H9 (cell line): ENCODE data around the gene ADGRG2. TPM values are rescaled to one million over a fixed set of nuclear protein-coding genes. Genes with fewer than 3 reads are reported as not detected.

Experiments used
- DNase-seq: peaks from one replicate; pipeline ENCODE4 v3.0.0-alpha.2; 2017
- H2AFZ ChIP-seq: one replicate; pipeline ENCODE4 v1.6.1; 2013; ENCODE audit warnings: mild to moderate bottlenecking, low read length, control low read depth, moderate library complexity
- H2AK5ac ChIP-seq: 2 replicates; pipeline ENCODE4 v1.6.1; 2013; ENCODE audit warnings: low read length, control low read depth, mixed read lengths; ENCODE audit not compliant: insufficient read length
- H2BK120ac ChIP-seq: one replicate; pipeline ENCODE4 v1.6.1; 2013; ENCODE audit warnings: low read depth, mild to moderate bottlenecking, low read length, control low read depth, inconsistent platforms; ENCODE audit not compliant: poor library complexity, severe bottlenecking
- H2BK12ac ChIP-seq: 2 replicates; pipeline ENCODE4 v1.6.1; 2013; ENCODE audit warnings: low read length, control low read depth, mixed read lengths, low read depth; ENCODE audit not compliant: insufficient read length
- H2BK15ac ChIP-seq: 2 replicates; pipeline ENCODE4 v1.6.1; 2013; ENCODE audit warnings: low read depth, low read length, control low read depth
- H2BK20ac ChIP-seq: one replicate; pipeline ENCODE4 v1.6.1; 2013; ENCODE audit warnings: low read depth, mild to moderate bottlenecking, low read length, control low read depth, inconsistent platforms; ENCODE audit not compliant: poor library complexity, severe bottlenecking
- H2BK5ac ChIP-seq: 2 replicates; pipeline ENCODE4 v1.6.1; 2013; ENCODE audit warnings: low read length, control low read depth, mixed read lengths; ENCODE audit not compliant: insufficient read length
- H3K14ac ChIP-seq: 2 replicates; pipeline ENCODE4 v1.6.1; 2013; ENCODE audit warnings: low read length, control low read depth; ENCODE audit not compliant: insufficient read depth
- H3K18ac ChIP-seq: 2 replicates; pipeline ENCODE4 v1.6.1; 2013; ENCODE audit warnings: low read depth, mild to moderate bottlenecking, mixed read lengths, low read length, control low read depth; ENCODE audit not compliant: insufficient read length
- H3K23ac ChIP-seq: 2 replicates; pipeline ENCODE4 v1.6.1; 2013; ENCODE audit warnings: low read length, control low read depth, mixed read lengths, low read depth; ENCODE audit not compliant: insufficient read length
- H3K23me2 ChIP-seq: 2 replicates; pipeline ENCODE4 v1.6.1; 2013; ENCODE audit warnings: low read depth, mild to moderate bottlenecking, mixed read lengths, low read length, control low read depth; ENCODE audit not compliant: insufficient read length, poor library complexity, severe bottlenecking
- H3K27ac ChIP-seq: 2 replicates; pipeline ENCODE4 v1.5.1; 2013; ENCODE audit warnings: low read length, control low read depth, mixed read lengths, low read depth; ENCODE audit not compliant: insufficient read length
- H3K27me3 ChIP-seq: 2 replicates; pipeline ENCODE4 v1.6.1; 2013; ENCODE audit warnings: low read length, control low read depth, inconsistent platforms; ENCODE audit not compliant: insufficient read depth
- H3K4ac ChIP-seq: 2 replicates; pipeline ENCODE4 v1.6.1; 2013; ENCODE audit warnings: low read depth, mild to moderate bottlenecking, control low read depth, inconsistent platforms, low read length, moderate library complexity
- H3K4me1 ChIP-seq: 2 replicates; pipeline ENCODE4 v1.6.1; 2013; ENCODE audit warnings: low read length, control low read depth, inconsistent platforms; ENCODE audit not compliant: insufficient read depth
- H3K4me2 ChIP-seq: 2 replicates; pipeline ENCODE4 v1.6.1; 2013; ENCODE audit warnings: low read length, control low read depth, mixed read lengths; ENCODE audit not compliant: insufficient read length, insufficient read depth
- H3K56ac ChIP-seq: 2 replicates; pipeline ENCODE4 v1.6.1; 2013; ENCODE audit warnings: low read depth, mild to moderate bottlenecking, mixed read lengths, low read length, control low read depth; ENCODE audit not compliant: insufficient read length
- H3K79me1 ChIP-seq: 2 replicates; pipeline ENCODE4 v1.6.1; 2013; ENCODE audit warnings: low read depth, mild to moderate bottlenecking, moderate library complexity, low read length, control low read depth, inconsistent platforms; ENCODE audit not compliant: insufficient read depth, poor library complexity, severe bottlenecking
- H3K79me2 ChIP-seq: 2 replicates; pipeline ENCODE4 v1.6.1; 2013; ENCODE audit warnings: low read length, control low read depth, inconsistent platforms; ENCODE audit not compliant: insufficient read depth
- H3K9ac ChIP-seq: 2 replicates; pipeline ENCODE4 v1.6.1; 2013; ENCODE audit warnings: low read length, control low read depth, mixed read lengths; ENCODE audit not compliant: insufficient read length; ENCODE audit errors: extremely low read depth
- H3K9me3 ChIP-seq: one replicate; pipeline ENCODE4 v1.6.1; 2013; ENCODE audit warnings: low read depth, low read length, inconsistent platforms; ENCODE audit not compliant: control insufficient read depth
- H3T11ph ChIP-seq: one replicate; pipeline ENCODE4 v1.6.1; 2013; ENCODE audit warnings: mild to moderate bottlenecking, low read length, control low read depth, inconsistent platforms
- H4K20me1 ChIP-seq: one replicate; pipeline ENCODE4 v1.6.1; 2013; ENCODE audit not compliant: control insufficient read depth, insufficient read length, insufficient read depth
- H4K5ac ChIP-seq: 2 replicates; pipeline ENCODE4 v1.6.1; 2013; ENCODE audit warnings: low read depth, mild to moderate bottlenecking, mixed read lengths, low read length, control low read depth; ENCODE audit not compliant: insufficient read length
- H4K8ac ChIP-seq: replicated peaks from 2 replicates; pipeline ENCODE4 v1.6.1; 2013; ENCODE audit warnings: low read length, control low read depth, mixed read lengths, low read depth; ENCODE audit not compliant: insufficient read length
- H4K91ac ChIP-seq: 2 replicates; pipeline ENCODE4 v1.6.1; 2013; ENCODE audit warnings: low read depth, mild to moderate bottlenecking, moderate library complexity, mixed read lengths, low read length, control low read depth; ENCODE audit not compliant: insufficient read length
- H3K27ac Mint-ChIP-seq, 3 experiments: 2 replicates in 2 of 3; 3 replicates in 1 of 3; pipeline ENCODE4 v1.8.0; 2020 to 2021; ENCODE audit warnings: mixed read lengths in 3 of 3, mild to moderate bottlenecking in 1 of 3, moderate library complexity in 1 of 3
- H3K27me3 Mint-ChIP-seq: 2 replicates; pipeline ENCODE4 v1.8.0; 2021; ENCODE audit warnings: low read depth, mild to moderate bottlenecking, moderate library complexity, mixed read lengths
- H3K36me3 Mint-ChIP-seq, 3 experiments: 2 replicates in 2 of 3; 3 replicates in 1 of 3; pipeline ENCODE4 v1.8.0; 2020 to 2021; ENCODE audit warnings: low read depth in 3 of 3, mixed read lengths in 3 of 3; ENCODE audit not compliant: insufficient read depth in 1 of 3
- H3K4me1 Mint-ChIP-seq, 2 experiments: 2 replicates each; pipeline ENCODE4 v1.8.0; 2020; ENCODE audit warnings: mixed read lengths in 2 of 2
- H3K4me3 Mint-ChIP-seq, 2 experiments: 2 replicates in 1 of 2; 3 replicates in 1 of 2; pipeline ENCODE4 v1.8.0; 2020 to 2021; ENCODE audit warnings: mild to moderate bottlenecking in 2 of 2, mixed read lengths in 2 of 2, moderate library complexity in 1 of 2
- H3K9me3 Mint-ChIP-seq, 2 experiments: 2 replicates in 1 of 2; 3 replicates in 1 of 2; pipeline ENCODE4 v1.8.0; 2020; ENCODE audit warnings: mild to moderate bottlenecking in 2 of 2, mixed read lengths in 2 of 2, moderate library complexity in 1 of 2
- WGBS: extraction: QIAGEN DNeasy Blood & Tissue Kit; methylation state at CpG from one replicate; pipeline ENCODE4 v1.1.7; 2013; ENCODE audit warnings: missing lambda C conversion rate, low lambda C conversion rate, mixed read lengths; ENCODE audit not compliant: insufficient read length; ENCODE audit errors: extremely low coverage; 5-methylcytosine and 5-hydroxymethylcytosine counted together
- total RNA-seq: library from RNA; stranded (reverse); gene quantifications from 2 replicates; pipeline ENCODE4 v1.2.1, GENCODE V29; 2021
- TF ChIP-seq, protein P1 (sequence below): fragments of 200-600 bp; sonication (generic); conservative IDR thresholded peaks from 3 replicates; pipeline ENCODE4 v1.8.0; 2021; ENCODE audit warnings: antibody characterized with exemption, mild to moderate bottlenecking

Gene ADGRG2
- total RNA-seq, 1 experiment from 2014 or later = 6.8 TPM

DNA sequence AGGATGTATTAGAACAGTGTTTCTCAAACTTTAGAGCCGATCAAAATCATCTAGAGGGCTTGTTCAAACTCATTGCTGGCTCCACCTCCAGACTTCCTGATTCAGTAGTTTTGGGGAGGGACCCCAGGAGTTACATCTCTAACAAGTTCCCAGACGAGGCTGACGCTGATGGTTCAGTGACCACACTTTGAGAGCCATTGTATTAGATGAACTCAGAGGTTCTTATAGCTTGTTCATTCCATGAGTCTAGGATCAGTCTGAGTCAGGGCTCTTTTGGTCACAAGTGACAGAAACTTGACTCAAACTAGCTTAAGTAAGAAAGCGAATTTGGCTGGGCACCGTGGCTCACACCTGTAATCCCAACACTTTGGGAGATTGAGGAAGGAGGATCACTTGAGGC lies 11.5 kb upstream of the ADGRG2 start:
- Histone ChIP-seq H3K23me2 (no peaks in the 10 kb centered on the region), H3K23ac (no peak overlapping the region), H2AFZ (no peak overlapping the region), H2BK15ac (no peak overlapping the region), H3K4me1 (no peaks in the 10 kb centered on the region), H3K27ac (no peak overlapping the region), H3T11ph (no peak overlapping the region), H3K18ac (no peak overlapping the region), H4K5ac (no peak overlapping the region), H3K9me3 (peaks cover 4% of the 10 kb centered on the region), H3K9ac (no peak overlapping the region), H2BK120ac (no peak overlapping the region), H4K20me1 (no peaks in the 10 kb centered on the region), H4K8ac (no peak overlapping the region), H4K91ac (no peak overlapping the region), H2BK5ac (no peak overlapping the region), H3K79me1 (no peaks in the 10 kb centered on the region), H2AK5ac (no peak overlapping the region), H3K79me2 (no peaks in the 10 kb centered on the region), H3K14ac (no peak overlapping the region), H3K56ac (no peak overlapping the region), H3K27me3 (no peaks in the 10 kb centered on the region), H3K4me2 (no peak overlapping the region), H2BK12ac (no peak overlapping the region), H2BK20ac (no peak overlapping the region), H3K4ac (no peak overlapping the region)
- Mint-ChIP-seq H3K9me3 (peaks cover 60 to 66% of the 10 kb centered on the region in 2 experiments), H3K27me3 (peaks cover 2% of the 10 kb centered on the region; the same call in 1 of the 2 replicates), H3K4me3 (no peak overlapping the region), H3K36me3 (peaks cover 0 to 5% (median 2%) of the 10 kb centered on the region in 3 experiments; a peak in 4 of 7 replicates), H3K4me1 (peaks cover 5 to 11% of the 10 kb centered on the region in 2 experiments), H3K27ac (no peak overlapping the region)
- no CpG with 5 or more reads among the region's 5 CpGs for WGBS
- no peak for DNase-seq
- TF ChIP-seq, protein P1, sequence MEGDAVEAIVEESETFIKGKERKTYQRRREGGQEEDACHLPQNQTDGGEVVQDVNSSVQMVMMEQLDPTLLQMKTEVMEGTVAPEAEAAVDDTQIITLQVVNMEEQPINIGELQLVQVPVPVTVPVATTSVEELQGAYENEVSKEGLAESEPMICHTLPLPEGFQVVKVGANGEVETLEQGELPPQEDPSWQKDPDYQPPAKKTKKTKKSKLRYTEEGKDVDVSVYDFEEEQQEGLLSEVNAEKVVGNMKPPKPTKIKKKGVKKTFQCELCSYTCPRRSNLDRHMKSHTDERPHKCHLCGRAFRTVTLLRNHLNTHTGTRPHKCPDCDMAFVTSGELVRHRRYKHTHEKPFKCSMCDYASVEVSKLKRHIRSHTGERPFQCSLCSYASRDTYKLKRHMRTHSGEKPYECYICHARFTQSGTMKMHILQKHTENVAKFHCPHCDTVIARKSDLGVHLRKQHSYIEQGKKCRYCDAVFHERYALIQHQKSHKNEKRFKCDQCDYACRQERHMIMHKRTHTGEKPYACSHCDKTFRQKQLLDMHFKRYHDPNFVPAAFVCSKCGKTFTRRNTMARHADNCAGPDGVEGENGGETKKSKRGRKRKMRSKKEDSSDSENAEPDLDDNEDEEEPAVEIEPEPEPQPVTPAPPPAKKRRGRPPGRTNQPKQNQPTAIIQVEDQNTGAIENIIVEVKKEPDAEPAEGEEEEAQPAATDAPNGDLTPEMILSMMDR = no peak
